Natural killer cell (primary cell): Measurements from ENCODE around the gene CCM2L. TPM values are rescaled to one million over a fixed set of nuclear protein-coding genes. Genes with fewer than 3 reads are reported as not detected.

Experiments
- ATAC-seq, 3 donors: fragments of 150-1000 bp in 2 of 3; fragments of 200-7000 bp in 1 of 3; cut with Tn5 transposase; 1 replicate in 1 of 3; 2 replicates in 2 of 3; pipeline ENCODE4 v1.10.0; 2021; ENCODE audit warnings: mild to moderate bottlenecking in 2 of 3, moderate library complexity in 2 of 3
- DNase-seq, 2 donors: peaks; one replicate each; pipeline versions ENCODE4 v3.0.0 to v3.0.0-alpha.2; 2013 to 2021; ENCODE audit warnings: mixed read lengths in 1 of 2
- H3K27ac ChIP-seq: one replicate; pipeline ENCODE4 v1.5.1; 2013; ENCODE audit warnings: mild to moderate bottlenecking, low read length
- H3K27me3 ChIP-seq: one replicate; pipeline ENCODE4 v1.6.1; 2013; ENCODE audit warnings: low read length; ENCODE audit not compliant: control insufficient read depth, insufficient read depth
- H3K36me3 ChIP-seq: one replicate; pipeline ENCODE4 v1.6.1; 2013; ENCODE audit warnings: low read length; ENCODE audit not compliant: control insufficient read depth, insufficient read depth
- H3K4me1 ChIP-seq: one replicate; pipeline ENCODE4 v1.6.1; 2013; ENCODE audit warnings: low read length; ENCODE audit not compliant: control insufficient read depth, insufficient read depth
- H3K4me3 ChIP-seq: one replicate; pipeline ENCODE4 v1.5.1; 2013; ENCODE audit warnings: low read length
- H3K9me3 ChIP-seq: one replicate; pipeline ENCODE4 v1.6.1; 2013; ENCODE audit warnings: low read length; ENCODE audit not compliant: control insufficient read depth, insufficient read depth
- H3K27ac Mint-ChIP-seq, 2 donors: one replicate each; pipeline ENCODE4 v1.8.0; 2022; ENCODE audit warnings: mild to moderate bottlenecking in 2 of 2, mixed read lengths in 2 of 2, moderate library complexity in 1 of 2
- H3K27me3 Mint-ChIP-seq, 2 donors: one replicate each; pipeline ENCODE4 v1.8.0; 2022; ENCODE audit warnings: low read depth in 2 of 2, mixed read lengths in 2 of 2
- H3K36me3 Mint-ChIP-seq: one replicate; pipeline ENCODE4 v1.8.0; 2022; ENCODE audit warnings: mixed read lengths
- H3K4me1 Mint-ChIP-seq, 2 donors: one replicate each; pipeline ENCODE4 v1.8.0; 2022; ENCODE audit warnings: mixed read lengths in 2 of 2
- H3K4me3 Mint-ChIP-seq: one replicate; pipeline ENCODE4 v1.8.0; 2022; ENCODE audit warnings: mild to moderate bottlenecking, moderate library complexity, mixed read lengths
- H3K9me3 Mint-ChIP-seq, 2 donors: one replicate each; pipeline ENCODE4 v1.8.0; 2022; ENCODE audit warnings: mixed read lengths in 2 of 2
- WGBS: methylation state at CpG from one replicate; pipeline ENCODE4 v1.1.7; 2013; ENCODE audit warnings: missing lambda C conversion rate; ENCODE audit not compliant: insufficient coverage; 5-methylcytosine and 5-hydroxymethylcytosine counted together
- intact Hi-C: fragments of 100-400 bp; cut with micrococcal nuclease; formaldehyde crosslinking; loops from one replicate; pipeline ENCODE4 v1.14.2; 2022
- total RNA-seq, 4 donors: library from RNA; stranded (reverse); fragments of 120-200 nt in 1 of 4; gene quantifications; one replicate each; pipeline versions ENCODE4 v1.2.3 to v1.2.4, GENCODE V29; 2013 to 2022
- TF ChIP-seq, protein P1 (sequence below): fragments of 200-600 bp; IDR thresholded peaks from one replicate; pipeline ENCODE4 v1.8.0; 2022; ENCODE audit warnings: antibody characterized with exemption

CCM2L gene
- total RNA-seq, 3 donors from 2014 or later (not counting 1 experiment from before 2014, with no cell fraction given) = not detected

DNA sequence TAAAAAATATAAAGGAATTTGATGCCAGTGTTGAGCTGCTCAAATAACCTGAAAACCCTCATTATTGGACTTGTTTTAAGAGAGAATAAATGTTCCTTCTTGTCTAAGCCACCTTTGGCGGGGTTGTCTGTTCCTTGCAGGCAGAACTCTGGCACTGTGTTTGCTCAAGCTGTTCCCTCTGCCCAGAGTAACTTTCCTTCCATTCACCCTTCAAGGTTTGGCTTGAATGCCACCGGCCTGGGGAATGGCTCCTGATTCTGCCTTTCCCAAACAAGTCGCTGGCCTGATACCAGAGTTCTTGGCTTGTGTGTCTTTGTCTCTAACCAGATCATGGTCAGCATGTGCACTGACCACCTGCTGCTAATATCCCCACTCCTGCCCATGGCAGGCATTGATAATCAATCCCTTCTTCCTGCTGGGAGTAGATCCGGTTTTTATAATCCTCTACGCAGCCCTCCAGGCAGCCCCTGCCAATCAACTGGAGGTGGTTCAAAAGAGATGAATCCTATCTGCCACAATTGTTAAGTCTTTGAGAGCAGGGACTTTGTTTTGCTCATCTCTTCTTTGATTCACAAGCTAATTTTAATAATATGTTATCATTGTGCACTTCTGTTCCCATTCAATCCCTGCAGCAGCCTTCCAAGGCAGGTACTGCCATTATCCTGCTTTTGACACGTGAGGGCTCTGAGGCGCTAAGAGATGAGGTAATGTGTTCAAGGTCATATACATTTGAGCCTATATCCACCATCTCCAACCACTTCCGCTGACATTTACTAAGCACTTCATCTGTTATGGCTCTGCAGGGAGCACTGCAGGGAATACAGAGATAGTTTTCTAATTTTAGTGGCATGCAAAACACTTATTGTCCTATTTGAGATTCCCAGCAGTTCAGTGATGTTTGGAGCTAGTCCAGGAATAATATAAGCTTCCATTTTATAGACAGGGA is 3.1 kb upstream of the CCM2L start:
- H3K27ac ChIP-seq = no peak overlapping the region
- intact Hi-C loops = no loop called here
- no peaks in the 10 kb centered on the region for H3K9me3 ChIP-seq
- ATAC-seq (no peak), DNase-seq (no peak)
- WGBS = 91% methylated on average over 7 of the region's 8 CpGs
- no peak overlapping the region for H3K4me3 ChIP-seq
- H3K36me3 Mint-ChIP-seq = no peaks in the 10 kb centered on the region
- H3K4me1 Mint-ChIP-seq = peaks cover 6% of the 10 kb centered on the region in 2 donors
- no peak overlapping the region for H3K4me3 Mint-ChIP-seq
- H3K4me1 ChIP-seq = no peaks in the 10 kb centered on the region
- no peak overlapping the region for H3K27ac Mint-ChIP-seq
- no peaks in the 10 kb centered on the region for H3K27me3 ChIP-seq
- peaks cover 2 to 10% of the 10 kb centered on the region in 2 donors for H3K27me3 Mint-ChIP-seq
- TF ChIP-seq, protein P1, sequence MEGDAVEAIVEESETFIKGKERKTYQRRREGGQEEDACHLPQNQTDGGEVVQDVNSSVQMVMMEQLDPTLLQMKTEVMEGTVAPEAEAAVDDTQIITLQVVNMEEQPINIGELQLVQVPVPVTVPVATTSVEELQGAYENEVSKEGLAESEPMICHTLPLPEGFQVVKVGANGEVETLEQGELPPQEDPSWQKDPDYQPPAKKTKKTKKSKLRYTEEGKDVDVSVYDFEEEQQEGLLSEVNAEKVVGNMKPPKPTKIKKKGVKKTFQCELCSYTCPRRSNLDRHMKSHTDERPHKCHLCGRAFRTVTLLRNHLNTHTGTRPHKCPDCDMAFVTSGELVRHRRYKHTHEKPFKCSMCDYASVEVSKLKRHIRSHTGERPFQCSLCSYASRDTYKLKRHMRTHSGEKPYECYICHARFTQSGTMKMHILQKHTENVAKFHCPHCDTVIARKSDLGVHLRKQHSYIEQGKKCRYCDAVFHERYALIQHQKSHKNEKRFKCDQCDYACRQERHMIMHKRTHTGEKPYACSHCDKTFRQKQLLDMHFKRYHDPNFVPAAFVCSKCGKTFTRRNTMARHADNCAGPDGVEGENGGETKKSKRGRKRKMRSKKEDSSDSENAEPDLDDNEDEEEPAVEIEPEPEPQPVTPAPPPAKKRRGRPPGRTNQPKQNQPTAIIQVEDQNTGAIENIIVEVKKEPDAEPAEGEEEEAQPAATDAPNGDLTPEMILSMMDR = no peak
- no peaks in the 10 kb centered on the region for H3K36me3 ChIP-seq
- no peaks in the 10 kb centered on the region for H3K9me3 Mint-ChIP-seq

DNA sequence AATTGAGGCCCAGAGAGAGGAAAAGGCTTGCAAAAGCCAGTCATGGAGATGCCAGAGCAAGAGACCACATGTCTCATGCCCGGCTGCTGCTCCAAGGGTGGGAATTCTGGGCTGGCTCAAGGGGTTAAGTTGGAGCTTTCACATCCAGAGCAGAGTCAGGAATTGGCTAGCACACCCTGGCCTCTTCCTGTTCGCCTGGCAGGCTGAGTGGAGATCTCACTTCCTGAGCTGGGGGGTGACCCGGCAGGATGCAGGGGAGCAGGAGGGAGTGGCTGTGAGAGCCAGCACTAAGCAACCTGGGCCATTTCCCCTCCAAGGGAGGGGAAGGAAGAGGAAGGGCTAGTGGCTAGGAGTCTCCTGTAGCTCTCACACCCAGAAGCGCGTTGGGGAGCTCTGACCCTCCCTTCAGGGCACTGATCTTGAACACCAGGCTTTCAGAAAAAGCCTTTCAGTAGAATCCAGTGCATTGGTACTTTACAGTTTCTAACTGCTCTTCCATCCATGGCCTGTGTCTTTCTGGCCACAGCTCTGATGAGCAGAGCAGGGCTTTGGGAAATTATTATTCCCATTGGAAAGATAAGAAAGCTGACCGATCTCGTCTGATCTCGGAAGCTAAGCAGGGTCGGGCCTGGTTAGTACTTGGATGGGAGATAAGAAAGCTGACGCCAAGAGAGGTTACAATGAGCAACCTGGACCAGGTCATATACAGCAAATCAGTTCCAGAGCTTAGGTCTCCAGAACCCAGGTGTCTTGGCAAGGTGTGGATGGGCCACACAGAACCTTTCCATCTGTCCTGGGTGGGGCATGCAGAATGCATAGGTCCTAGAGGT is 2.2 kb upstream of the CCM2L start:
- Histone ChIP-seq H3K4me1 (no peaks in the 10 kb centered on the region), H3K9me3 (no peaks in the 10 kb centered on the region), H3K27ac (no peak overlapping the region), H3K4me3 (no peak overlapping the region), H3K36me3 (no peaks in the 10 kb centered on the region), H3K27me3 (no peaks in the 10 kb centered on the region)
- no peak for DNase-seq
- intact Hi-C loops = no loop called here
- no peak for ATAC-seq
- TF ChIP-seq, protein P1 = no peak
- H3K4me3 Mint-ChIP-seq = no peak overlapping the region
- no peak overlapping the region for H3K27ac Mint-ChIP-seq
- peaks cover 6% of the 10 kb centered on the region in 2 donors for H3K4me1 Mint-ChIP-seq
- H3K27me3 Mint-ChIP-seq = peaks cover 2 to 10% of the 10 kb centered on the region in 2 donors
- H3K36me3 Mint-ChIP-seq = no peaks in the 10 kb centered on the region
- 44% methylated on average over 10 of the region's 10 CpGs for WGBS
- H3K9me3 Mint-ChIP-seq = no peaks in the 10 kb centered on the region

- intact Hi-C loops = no loop called here
- H3K27ac ChIP-seq = no peak overlapping the region
- H3K4me1 ChIP-seq = no peaks in the 10 kb centered on the region
Observed at GRCh38 chr20:32009564-32009963, 674 bp upstream of the CCM2L start.

More at GRCh38 chr20:32009564-32009963, 674 bp upstream of the CCM2L start:
- TF ChIP-seq, protein P1 = no peak
- Mint-ChIP-seq H3K27ac (no peak overlapping the region), H3K36me3 (no peaks in the 10 kb centered on the region), H3K4me3 (no peak overlapping the region), H3K27me3 (peaks cover 2 to 11% of the 10 kb centered on the region in 2 donors), H3K9me3 (no peaks in the 10 kb centered on the region), H3K4me1 (peaks cover 6% of the 10 kb centered on the region in 2 donors)
- H3K9me3 ChIP-seq = no peaks in the 10 kb centered on the region
- H3K4me3 ChIP-seq = no peak overlapping the region
- ATAC-seq (no peak), DNase-seq (no peak)
- H3K27me3 ChIP-seq = no peaks in the 10 kb centered on the region
- WGBS = 91% methylated on average over 5 of the region's 7 CpGs
- no peaks in the 10 kb centered on the region for H3K36me3 ChIP-seq
